GM18951 (cell line): ENCODE measurements around the gene KLHL13.
"Not testable (repeated sequence)": the region's sequence is repeated elsewhere in the genome, so short reads cannot be mapped to it uniquely, and the experiment has no call there.

Source experiments
- POLR2A ChIP-seq: IDR thresholded peaks from 4 replicates; pipeline ENCODE4 v1.6.1; 2011; ENCODE audit warnings: mild to moderate bottlenecking; ENCODE audit not compliant: insufficient read length, insufficient read depth; ENCODE audit errors: extremely low read depth
- in situ Hi-C: fragments of 300-500 bp; cut with MboI; formaldehyde crosslinking; loops from one replicate; pipeline ENCODE4 v1.12.0; 2022; ENCODE audit warnings: low sequenced_read_pairs, mixed read lengths, inconsistent platforms; ENCODE audit not compliant: unreplicated experiment

Gene KLHL13

DNA sequence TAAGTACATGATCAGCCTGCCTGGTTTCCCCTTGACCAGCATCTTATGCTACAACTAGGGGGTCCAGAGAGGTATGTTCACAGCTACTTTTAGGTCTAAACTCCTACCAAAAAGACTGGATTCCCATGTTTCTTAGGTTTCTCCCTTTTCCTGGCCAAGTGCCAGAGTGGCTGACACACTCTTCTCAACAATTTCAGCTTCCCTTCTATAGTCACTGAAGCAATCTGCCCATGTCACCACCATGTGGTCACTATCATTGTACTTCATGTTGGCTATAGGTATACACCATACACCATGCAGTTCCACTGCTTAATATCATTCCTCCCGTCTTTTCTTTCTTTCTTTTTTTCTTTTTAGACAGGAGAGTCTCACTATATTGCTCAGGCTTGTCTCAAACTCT lies 66.9 kb downstream of the KLHL13 start:
- no peak for TF ChIP-seq POLR2A
- in situ Hi-C loops = no loop called here

DNA sequence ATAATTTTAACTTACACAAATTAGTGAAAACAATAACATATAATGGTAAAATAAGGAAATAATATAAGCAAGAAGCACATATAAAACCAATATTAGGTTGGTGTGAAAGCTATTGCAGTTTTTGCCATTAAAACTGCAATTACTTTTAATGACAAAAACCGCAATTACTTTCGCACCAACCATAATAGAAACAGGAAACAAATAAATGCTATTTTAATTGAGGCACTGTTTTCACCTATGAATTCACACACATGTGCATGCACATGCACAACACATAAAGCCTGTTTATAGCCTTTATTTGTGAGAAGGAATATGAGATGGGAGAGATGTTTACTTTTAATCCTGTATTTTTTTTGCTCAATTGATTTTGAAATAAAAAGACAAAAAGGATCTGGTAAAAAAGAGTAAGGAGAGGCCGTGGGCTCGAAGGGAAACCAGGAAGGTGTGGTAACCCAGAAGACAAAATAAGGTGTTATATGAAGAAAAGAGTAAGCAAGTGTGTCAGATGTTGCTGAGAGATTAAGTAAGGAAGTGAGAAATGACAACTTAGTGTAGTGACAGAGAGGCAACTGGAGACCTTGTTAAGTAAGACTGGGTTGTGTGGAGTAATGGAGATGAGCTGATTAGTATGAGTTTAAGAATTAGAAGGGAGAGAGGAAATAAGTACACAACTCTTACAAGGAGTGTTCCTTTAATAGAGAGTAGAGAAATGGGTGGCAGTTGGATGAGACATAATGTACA lies 69.0 kb downstream of the KLHL13 start:
- in situ Hi-C loops = no loop called here
- no peak for TF ChIP-seq POLR2A

DNA sequence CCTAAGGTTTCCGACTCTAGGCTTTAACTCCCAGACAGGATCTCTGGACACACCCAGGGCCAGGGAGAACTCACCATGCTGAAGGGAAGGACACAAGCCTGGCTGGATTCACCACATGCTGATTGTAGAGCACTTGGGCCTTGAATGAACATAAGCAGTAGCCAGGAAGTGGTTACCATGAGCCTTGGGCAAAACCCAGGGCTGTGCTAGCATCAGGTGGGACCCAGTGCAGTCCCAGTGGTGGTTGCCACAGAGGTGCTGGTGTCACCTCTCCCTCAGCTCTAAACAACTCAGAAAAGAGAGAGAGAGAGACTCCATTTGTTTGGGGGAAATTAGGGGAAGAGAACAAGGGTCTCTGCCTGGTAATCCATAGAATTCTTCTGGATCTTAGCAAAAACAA lies 77.0 kb downstream of the KLHL13 start:
- in situ Hi-C loops = no loop called here
- no peak for TF ChIP-seq POLR2A

DNA sequence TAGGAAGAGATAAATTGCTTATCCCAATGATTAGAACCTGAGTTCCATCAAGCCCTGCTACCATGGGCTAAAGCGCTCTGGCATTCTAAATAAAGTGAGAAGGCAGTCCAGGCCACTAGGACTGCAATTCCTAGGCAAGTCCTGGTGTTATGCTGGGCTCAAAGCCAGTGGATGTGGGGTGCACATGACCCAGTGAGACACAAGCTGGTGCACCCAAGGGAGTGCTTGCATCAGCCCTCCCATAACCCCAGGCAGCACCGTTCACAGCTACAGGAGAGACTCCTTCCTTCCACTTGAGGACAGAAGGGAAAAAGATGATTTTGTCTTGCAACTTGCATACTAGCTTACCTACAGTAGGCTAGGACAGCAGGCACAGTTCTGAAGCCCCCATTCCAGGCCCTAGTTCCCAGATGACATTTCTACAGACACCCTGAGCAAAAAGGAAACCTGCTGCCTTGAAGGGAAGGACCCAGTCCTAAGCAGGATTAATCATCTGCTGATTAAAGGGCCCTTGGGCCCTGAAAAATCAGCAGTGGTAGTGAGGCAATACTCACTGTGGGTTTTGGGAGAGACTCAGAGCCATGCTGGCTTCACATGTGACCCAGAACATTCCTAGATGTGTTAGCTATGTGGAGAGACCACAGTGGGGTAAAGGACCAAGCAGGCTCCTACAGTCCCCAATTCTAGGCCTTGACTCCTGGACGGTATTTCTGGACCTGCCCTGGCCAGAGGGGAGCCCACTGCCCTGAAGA lies 77.8 kb downstream of the KLHL13 start:
- in situ Hi-C loops = no loop called here
- TF ChIP-seq POLR2A = no peak

DNA sequence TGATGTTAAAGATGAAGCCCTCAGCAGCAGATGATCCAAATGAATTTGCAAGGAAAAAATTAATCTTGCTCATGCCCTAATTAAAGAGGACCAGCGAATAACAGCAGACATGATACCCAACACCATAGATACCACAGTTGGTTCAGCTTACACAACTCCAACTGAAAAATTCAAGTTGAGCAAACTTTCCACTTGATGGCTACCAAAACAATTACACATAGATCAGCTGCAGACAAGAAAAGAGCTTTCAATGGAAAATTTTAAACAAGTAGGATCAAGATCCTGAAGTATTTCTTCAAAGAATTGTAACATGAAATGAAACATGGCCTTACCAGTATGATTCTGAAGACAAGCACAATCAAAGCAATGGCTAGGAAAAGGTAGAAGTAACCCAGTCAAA lies 90.0 kb downstream of the KLHL13 start:
- in situ Hi-C loops = no loop called here
- TF ChIP-seq POLR2A = no peak

DNA sequence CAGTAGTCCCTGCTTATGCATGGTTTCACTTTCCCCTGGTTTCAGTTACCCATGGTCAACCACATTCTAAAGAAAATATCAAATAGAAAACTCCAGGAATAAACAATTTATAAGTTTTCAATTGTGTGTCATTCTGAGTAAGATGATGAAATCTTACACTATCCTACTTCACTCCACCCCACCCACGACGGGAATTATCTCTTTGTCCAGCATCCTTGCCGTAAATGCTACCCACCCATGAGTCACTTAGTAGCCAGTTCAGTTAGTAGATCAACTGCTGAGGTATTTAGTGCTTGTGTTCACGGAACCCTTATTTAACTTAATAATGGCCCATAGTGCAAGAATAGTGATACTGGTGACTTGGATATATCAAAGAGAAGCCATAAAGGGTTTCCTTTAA lies 91.4 kb downstream of the KLHL13 start:
- TF ChIP-seq POLR2A = no peak
- in situ Hi-C loops = no loop called here

GRCh38 chrX:118024482-118024881 lies 92.1 kb downstream of the KLHL13 start:
- in situ Hi-C loops = no loop called here
- TF ChIP-seq POLR2A = no peak

DNA sequence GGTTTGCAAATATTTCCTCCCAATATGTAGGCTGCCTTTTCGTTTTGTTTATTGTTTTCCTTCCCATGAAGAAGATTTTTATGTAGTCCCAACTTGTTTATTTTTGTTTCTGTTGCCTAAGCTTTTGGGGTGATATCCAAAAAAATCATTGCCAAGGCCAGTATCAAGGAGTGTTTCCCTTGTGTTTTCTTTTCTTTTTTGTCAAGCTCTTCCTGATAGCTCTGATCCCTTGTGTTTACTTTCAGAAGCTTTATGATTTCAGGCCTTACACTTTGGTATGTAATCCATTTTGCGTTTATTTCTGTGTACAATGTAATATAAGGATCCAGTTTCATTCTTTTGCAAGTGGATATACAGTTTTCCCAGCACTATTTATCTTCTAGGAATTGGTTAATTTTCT lies 93.9 kb downstream of the KLHL13 start:
- no peak for TF ChIP-seq POLR2A
- in situ Hi-C loops = no loop called here

GRCh38 chrX:118016422-118016821 lies 100.2 kb downstream of the KLHL13 start:
- no peak for TF ChIP-seq POLR2A

GRCh38 chrX:118002417-118002816 lies 114.2 kb downstream of the KLHL13 start:
- in situ Hi-C loops = not testable (repeated sequence)

More at GRCh38 chrX:118016422-118016821, 100.2 kb downstream of the KLHL13 start:
- in situ Hi-C loops = no loop called here

- no peak for TF ChIP-seq POLR2A
- in situ Hi-C loops = no loop called here
Observed at GRCh38 chrX:118000518-118000917, 116.1 kb downstream of the KLHL13 start.

DNA sequence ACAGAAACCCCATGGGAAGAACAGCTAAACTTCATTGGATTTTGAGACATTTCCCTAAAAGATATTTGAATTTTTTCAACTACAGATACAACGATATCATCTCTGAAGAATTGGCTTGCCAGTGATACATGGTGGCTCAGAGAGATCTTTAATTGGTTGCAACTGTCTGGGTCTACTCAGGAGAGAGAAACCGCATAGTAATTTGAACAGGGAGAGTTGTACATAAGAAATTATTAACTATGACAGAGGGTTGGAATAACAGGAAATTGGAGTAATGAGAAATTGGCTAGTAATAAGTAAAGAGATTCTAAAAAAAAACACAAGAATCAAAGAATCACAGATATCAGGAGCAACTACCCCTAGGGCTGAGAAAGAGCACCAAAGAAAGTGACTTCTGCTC lies 118.4 kb downstream of the KLHL13 start:
- no peak for TF ChIP-seq POLR2A
- in situ Hi-C loops = no loop called here

- TF ChIP-seq POLR2A = no peak
- in situ Hi-C loops = no loop called here
Observed at GRCh38 chrX:117996918-117997480, 119.6 kb downstream of the KLHL13 start.

- in situ Hi-C loops = no loop called here
- no peak for TF ChIP-seq POLR2A
Observed at GRCh38 chrX:117996408-117996807, 120.2 kb downstream of the KLHL13 start.
